ENCODE measurements around the gene SPON1.

The SPON1 gene

GRCh38 chr11:14054116-14055107 lies 91.9 kb downstream of the SPON1 start:
- no peak for TF ChIP-seq CTCF (conservative IDR thresholded peaks at IDR 0.05; ENCODE audit: low read depth, low read length)
- no peak for DNase-seq (ENCODE audit: low read depth)
- no peak overlapping the region for H3K4me3 ChIP-seq (ENCODE audit: low read depth, low read length)

- no peak overlapping the region for H3K4me3 ChIP-seq (ENCODE audit: low read depth, low read length)
- TF ChIP-seq CTCF (conservative IDR thresholded peaks at IDR 0.05; ENCODE audit: low read depth, low read length), result no peak
- DNase-seq (ENCODE audit: low read depth), result no peak
Measured at GRCh38 chr11:14055936-14056335, 93.4 kb downstream of the SPON1 start.

GRCh38 chr11:14058061-14058460 lies 95.5 kb downstream of the SPON1 start:
- DNase-seq (ENCODE audit: low read depth), result no peak

GRCh38 chr11:14059491-14059890 lies 97.0 kb downstream of the SPON1 start:
- TF ChIP-seq CTCF (conservative IDR thresholded peaks at IDR 0.05; ENCODE audit: low read depth, low read length), result no peak

More at GRCh38 chr11:14058061-14058460, 95.5 kb downstream of the SPON1 start:
- TF ChIP-seq CTCF (conservative IDR thresholded peaks at IDR 0.05; ENCODE audit: low read depth, low read length), result no peak
- H3K4me3 ChIP-seq (ENCODE audit: low read depth, low read length), result no peak overlapping the region

GRCh38 chr11:14061721-14062120 lies 99.2 kb downstream of the SPON1 start:
- no peak overlapping the region for H3K4me3 ChIP-seq (ENCODE audit: low read depth, low read length)
- no peak for TF ChIP-seq CTCF (conservative IDR thresholded peaks at IDR 0.05; ENCODE audit: low read depth, low read length)
- no peak for DNase-seq (ENCODE audit: low read depth)

More at GRCh38 chr11:14059491-14059890, 97.0 kb downstream of the SPON1 start:
- DNase-seq (ENCODE audit: low read depth), result no peak
- H3K4me3 ChIP-seq (ENCODE audit: low read depth, low read length), result no peak overlapping the region

GRCh38 chr11:14065141-14065540 lies 102.6 kb downstream of the SPON1 start:
- TF ChIP-seq CTCF (conservative IDR thresholded peaks at IDR 0.05; ENCODE audit: low read depth, low read length), result no peak
- H3K4me3 ChIP-seq (ENCODE audit: low read depth, low read length), result no peak overlapping the region
- no peak for DNase-seq (ENCODE audit: low read depth)

Data from choroid plexus epithelial cell (primary cell).